GM12801 (cell line): ENCODE data around the gene NONO.

Experiments
- CTCF ChIP-seq: IDR thresholded peaks from one replicate; pipeline ENCODE4 v1.5.1; 2011; ENCODE audit warnings: control low read depth; ENCODE audit not compliant: insufficient read length; ENCODE audit errors: extremely low read depth

Gene NONO

GRCh38 chrX:71250841-71251240 lies 32.6 kb upstream of the NONO start:
- no peak for TF ChIP-seq CTCF

GRCh38 chrX:71251466-71251973 lies 31.9 kb upstream of the NONO start:
- TF ChIP-seq CTCF = no peak

- TF ChIP-seq CTCF = no peak
Observed at GRCh38 chrX:71252221-71252620, 31.2 kb upstream of the NONO start.

- TF ChIP-seq CTCF = no peak
Observed at GRCh38 chrX:71253253-71254091, 30.0 kb upstream of the NONO start.

GRCh38 chrX:71254092-71254963 lies 29.1 kb upstream of the NONO start, which contains the start of gene ZMYM3:
Gene ZMYM3 (minus strand): TSS chrX:71254140. CDS start chrX:71253255, 885 bp downstream.
- no peak for TF ChIP-seq CTCF

GRCh38 chrX:71256051-71256450 lies 27.4 kb upstream of the NONO start:
- no peak for TF ChIP-seq CTCF

GRCh38 chrX:71256856-71257255 lies 26.6 kb upstream of the NONO start:
- no peak for TF ChIP-seq CTCF
